Measurements from ENCODE around the gene KIAA1671. TPM values are rescaled to one million over a fixed set of nuclear protein-coding genes. Genes with fewer than 3 reads are reported as not detected.

The KIAA1671 gene
- total RNA-seq, 1 donor from 2014 or later: 43.7 TPM

DNA sequence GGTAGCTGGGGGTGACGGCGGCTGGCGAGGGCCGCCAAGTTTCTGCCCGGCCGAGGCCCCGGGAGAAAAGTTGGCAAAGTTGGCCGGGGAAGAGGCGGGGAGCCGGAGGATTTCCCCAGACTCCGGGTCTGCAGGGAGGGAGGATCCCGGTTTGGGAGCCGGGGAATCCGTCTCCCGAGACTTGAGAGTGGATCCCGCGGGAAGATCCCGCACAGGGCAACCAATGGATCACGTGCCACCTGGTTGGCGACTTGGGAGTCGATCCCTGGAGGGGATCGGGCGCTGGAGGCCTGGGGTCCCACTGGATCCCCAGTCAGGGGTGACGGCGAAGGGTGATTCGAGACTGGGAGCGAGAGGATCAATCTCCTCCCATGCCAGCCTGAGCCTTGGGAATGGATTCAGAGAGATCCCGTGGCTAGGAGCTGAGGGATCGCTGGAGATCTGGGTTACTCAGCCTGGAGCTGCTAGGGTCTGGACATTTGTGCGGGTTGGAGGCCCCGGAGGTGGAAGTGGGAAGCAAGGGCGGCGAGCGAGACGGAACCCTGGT lies 394 bp downstream of the KIAA1671 start:
- peak; percentile 57 for DNase-seq (ENCODE audit: low spot score)

DNA sequence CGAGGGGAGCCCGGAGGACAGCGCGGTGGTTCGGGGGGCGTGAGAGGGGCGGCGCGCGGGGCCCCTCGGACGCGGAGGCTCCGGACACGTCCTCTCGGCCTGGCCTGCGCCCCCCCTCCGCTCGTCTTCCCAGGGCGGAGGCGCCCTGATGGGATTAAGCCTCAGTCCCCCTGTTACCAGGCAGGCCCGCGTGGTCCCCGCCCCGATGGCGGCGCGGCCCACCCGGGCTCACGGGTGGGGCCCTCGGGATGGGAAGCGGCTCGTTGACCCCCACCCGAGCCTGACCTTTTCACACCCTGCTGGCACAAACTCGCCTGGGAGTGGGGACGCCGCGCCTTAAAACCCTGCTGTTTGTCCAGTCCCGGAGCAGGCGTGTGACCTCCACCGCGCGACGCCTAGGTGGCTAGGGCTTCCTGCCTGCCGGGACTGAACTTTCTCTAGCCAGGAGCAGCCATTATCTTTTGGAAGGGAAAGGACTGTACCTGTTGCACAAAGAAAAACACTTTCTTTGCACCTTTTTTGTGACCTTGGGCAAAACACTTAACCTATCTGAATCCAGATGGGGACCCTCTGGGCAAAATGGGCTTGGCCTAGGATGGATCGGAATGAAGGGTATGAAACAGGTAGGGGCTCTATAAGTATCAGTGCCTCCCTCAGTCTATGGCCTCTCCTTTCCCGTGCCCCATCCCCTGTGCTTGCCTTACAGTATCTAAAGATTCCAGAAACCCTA lies 1.0 kb downstream of the KIAA1671 start:
- no peak for DNase-seq (ENCODE audit: low spot score)

DNA sequence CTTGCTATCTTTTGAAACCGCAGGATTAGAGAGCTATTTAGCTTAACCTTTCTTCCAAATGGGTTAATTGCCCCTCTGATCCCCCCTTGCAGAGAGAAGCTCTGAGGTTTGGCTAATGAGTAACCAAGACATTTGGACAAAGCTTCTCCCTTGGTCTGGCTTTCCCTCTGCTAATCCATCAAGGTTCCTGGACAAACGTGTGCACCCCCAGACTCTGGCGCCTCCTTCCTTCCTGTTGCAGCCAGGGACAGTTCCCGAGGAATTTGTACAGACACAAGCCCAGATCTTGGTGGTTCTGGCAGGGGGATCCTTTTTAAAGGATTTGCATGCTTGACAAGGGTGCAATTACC lies 1.6 kb downstream of the KIAA1671 start:
- no peak for DNase-seq (ENCODE audit: low spot score)

DNA sequence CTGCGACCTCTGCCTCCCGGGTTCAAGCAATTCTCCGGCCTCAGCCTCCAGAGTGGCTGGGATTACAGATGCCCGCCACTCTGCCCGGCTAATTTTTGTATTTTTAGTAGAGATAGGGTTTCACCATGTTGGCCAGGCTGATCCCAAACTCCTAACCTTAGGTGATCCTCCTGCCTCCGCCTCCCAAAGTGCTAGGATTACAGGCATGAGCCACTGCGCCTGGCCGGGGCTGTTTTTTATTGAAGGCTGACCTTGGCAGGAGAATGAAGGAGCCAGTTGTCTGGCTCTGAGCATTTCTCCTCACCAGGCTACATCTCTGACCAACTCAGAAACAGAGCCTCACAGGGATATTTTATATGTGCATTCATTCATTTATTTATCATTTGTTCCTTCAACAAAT lies 2.3 kb downstream of the KIAA1671 start:
- DNase-seq (ENCODE audit: low spot score): no peak

DNA sequence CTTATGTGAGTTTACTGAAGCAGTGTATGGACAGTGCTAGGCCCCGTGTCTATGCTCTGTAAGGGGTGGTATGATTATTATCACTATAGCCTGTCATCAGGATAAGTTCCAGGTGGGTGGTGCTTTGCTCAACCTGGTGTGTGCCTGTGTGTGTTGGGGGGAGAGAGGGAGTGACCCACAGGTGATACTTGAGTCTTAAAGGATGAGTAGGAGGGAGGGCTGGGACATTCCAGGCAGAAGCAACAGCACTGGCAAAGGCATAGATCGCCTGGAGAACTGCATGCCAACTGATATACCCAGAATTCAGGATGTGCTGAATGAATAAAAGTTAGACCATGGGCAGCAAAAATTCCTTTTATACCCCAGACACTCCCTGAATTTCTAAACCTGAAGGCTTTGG lies 4.5 kb downstream of the KIAA1671 start:
- DNase-seq (ENCODE audit: low spot score): no peak

DNA sequence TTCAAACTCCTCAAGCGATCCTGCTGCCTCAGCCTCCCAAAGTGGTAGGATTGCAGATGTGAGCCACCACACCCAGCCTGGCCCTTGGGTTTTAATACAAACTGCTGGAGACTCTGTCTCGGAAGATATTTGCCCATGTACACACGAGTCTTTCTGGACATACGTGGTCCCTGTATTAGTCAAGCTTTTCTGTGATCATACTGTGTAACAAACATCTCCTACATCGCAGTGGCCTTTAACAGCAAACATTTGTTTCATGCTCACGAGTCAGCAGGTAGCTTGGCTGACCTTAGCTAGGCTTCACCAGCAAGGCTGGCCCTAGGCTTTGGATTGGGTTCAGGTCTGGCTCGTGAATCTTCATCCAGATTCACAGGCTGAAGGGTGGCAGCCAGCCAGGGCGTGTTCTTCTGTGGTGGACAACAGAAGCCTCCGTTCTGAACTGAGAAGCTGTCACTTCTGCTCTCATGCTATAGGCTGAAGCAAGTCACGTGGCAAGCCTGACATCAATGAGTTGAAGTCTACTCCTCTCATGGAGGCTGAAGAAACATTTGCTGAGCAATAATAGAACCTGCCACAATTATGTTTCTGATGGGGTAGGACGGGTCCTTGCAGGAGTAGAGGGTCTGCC lies 8.8 kb downstream of the KIAA1671 start:
- no peak for DNase-seq (ENCODE audit: low spot score)

DNA sequence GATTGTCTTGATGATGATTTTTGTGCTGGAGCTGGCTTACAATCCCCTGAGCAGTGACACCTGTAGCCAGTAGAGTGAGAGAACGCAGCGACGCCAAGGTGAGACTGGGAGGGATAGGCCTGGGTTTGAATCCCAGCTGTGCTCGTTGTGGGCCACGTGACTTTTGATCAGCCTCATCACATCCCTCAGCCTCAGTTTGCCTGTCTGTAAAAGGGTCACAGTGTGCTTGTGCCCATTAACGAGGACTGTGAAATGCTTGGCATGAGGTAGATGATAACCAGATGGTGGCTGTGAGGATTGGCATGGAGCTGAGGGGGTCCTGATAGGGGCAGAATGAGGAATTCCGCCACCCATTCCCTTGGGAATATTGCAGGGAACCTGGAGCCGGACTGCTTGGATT lies 9.6 kb downstream of the KIAA1671 start:
- DNase-seq (ENCODE audit: low spot score): no peak

DNA sequence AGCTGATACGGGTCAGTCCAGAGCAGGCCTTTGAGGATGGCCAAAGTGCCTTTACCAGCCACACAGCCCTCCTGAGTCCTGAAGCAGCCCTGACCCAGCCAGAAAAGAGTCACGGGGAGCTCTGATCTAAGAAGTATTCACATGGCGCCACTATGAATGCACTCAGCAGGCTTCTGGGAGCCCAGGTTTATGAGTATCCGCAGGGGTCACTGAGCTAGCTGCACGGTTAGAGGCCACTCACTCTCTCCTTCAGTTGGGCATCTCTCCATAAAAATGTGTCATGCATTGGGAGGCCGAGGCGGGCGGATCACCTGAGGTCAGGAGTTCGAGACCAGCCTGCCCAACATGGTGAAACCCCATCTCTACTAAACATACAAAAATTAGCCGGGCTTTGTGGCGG lies 10.3 kb downstream of the KIAA1671 start:
- DNase-seq (ENCODE audit: low spot score): no peak

DNA sequence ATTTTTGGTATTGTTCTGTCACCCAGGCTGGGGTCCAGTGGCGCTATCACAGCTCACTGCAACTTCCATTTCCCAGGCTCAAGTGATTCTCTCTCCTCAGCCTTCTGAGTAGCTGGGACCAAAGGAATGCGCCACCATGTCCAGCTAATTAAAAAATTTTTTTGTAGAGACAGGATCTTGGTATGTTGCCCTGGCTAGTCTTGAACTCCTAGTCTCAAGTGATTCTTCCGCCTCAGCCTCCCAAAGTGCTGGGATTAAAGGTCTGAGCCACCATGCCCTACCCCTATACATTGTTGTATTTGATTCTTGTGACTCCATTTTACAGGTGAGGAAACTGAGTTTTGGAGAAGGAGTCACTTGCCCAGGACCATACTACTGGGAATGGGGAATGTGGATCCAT lies 11.9 kb downstream of the KIAA1671 start:
- no peak for DNase-seq (ENCODE audit: low spot score)

DNA sequence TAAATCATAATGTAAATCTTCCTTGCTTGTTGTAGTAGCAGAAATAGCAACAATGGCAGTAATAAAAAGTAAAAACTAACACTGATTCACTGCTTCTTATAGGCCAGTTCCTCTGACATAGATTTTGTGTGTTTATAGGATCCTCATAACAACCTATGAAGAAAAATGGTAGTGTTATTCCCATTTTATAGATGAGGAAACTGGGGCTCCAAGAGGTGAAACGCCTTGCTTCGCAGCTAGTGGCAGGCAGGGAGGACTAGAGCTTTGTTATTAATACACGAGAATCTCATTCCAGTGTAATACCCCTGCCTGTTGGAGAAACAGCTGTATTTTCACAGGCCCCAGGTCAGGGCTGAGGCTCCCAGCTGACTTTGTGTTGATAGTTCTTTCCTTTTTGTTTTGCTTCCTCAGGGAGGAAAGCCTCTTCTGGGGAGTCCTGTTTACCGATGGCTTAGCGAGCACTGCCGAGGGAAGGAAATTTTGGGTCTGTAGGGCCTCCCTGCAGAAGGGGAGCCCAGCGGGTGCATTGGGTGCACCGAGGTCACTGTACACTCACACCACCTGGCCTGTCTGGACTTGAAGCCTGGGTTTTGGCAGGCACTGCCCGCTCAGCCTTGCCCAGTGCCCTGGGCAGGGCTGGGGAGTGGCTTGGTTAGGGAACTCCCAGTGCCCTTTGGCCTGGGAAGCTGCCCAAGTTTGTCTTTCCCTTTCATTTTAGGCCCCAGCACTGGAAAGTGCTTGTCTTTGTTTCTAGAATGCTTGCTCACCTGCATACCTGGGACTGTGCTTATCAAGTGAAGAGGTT lies 13.5 kb downstream of the KIAA1671 start:
- peak; percentile 75 for DNase-seq (ENCODE audit: low spot score)

DNA sequence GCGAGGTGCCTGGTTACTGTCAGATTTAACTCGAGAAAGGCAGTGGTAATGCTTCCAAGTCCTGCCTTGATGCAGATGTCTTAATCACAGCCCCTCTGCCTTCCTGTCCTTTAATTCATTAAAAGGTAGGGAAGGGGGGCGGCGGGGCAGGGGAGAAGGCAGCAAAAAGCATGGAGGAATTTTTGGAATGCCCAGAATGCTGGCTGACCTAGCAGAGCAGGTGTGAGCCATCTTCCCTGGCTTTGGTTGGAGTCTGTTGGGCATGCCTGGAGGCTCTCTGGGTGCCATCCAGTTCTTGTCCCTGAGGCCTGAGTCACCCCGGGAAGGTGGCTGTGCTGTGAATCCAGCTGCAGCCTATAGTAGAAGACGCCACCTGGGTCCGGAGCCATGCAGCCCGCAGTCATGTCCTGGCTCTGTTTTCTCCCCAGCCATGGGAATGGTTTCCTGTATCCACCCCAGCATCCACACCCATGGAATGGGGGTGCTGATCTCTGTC lies 15.6 kb downstream of the KIAA1671 start:
- DNase-seq (ENCODE audit: low spot score): no peak

DNA sequence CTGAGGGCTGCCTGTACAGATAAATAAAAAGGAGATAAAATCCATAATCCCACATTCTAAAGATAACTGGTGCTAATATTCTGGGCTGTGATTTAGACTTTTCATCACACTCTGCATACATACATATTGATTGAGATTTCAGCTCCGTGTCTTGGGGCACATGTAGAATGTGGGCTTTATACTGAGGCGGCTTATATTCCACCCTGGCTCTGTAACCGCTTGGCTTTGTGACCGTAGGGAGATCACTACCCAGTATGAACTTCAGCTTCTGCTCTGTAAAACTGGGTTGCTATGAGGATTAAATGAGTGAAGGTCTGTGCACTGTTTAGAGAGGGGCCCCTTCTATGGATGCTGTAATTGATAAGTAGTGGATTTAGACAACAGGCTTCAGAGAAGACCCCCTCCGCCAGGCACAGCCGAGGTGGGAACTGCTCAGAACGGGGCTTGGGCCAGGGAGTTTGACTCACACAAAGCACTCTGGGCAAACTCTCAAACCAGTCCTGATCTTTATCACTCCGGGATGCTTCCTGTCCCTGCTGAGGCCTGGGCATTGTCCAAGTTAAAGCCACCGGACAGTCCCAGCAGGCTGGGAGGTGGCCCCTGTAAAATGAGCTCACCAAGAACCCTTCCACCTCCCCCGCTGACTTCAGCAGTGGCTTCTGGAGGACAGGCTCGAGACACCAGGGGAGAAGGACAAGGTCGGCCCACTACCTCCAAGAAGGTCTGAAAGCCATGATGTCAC lies 17.2 kb downstream of the KIAA1671 start:
- peak; percentile 73 for DNase-seq (ENCODE audit: low spot score)

DNA sequence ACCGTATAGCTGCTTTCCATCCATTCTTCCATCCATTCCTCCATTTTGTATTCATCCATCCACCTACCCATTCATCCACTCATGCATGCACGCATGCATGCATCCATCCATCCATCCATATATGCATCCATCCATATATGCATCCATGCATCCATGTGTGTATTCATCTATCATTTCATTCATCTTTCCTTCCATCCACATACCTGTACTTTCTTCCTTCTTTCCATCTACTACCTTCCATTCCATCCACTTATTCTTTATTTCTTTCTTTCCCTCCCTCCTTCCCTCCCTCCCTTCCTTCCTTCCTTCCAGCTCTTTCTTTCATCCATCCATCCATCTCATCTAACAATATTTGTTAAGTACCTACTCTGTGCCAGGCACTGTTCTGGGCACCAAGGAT lies 19.9 kb downstream of the KIAA1671 start:
- no peak for DNase-seq (ENCODE audit: low spot score)

DNA sequence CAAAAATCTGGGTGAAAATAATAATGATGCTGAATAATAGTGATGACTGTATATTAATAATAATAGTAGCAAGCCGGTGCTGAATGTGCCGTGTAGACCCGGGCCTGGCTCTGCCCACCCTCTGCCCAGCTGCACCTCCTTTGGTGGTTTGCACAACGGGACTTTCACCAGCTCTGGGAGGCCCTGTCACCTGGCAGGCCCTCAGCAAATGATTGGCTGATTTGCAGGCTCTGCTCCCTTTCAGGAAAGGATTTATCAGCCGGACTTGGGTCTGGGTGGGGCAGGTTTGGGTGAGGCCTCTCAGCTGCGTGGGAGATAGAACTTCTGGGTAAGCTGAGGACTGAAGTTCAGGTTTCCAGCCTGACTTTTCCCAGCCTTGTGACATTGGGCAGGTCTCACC lies 21.4 kb downstream of the KIAA1671 start:
- no peak for DNase-seq (ENCODE audit: low spot score)

DNA sequence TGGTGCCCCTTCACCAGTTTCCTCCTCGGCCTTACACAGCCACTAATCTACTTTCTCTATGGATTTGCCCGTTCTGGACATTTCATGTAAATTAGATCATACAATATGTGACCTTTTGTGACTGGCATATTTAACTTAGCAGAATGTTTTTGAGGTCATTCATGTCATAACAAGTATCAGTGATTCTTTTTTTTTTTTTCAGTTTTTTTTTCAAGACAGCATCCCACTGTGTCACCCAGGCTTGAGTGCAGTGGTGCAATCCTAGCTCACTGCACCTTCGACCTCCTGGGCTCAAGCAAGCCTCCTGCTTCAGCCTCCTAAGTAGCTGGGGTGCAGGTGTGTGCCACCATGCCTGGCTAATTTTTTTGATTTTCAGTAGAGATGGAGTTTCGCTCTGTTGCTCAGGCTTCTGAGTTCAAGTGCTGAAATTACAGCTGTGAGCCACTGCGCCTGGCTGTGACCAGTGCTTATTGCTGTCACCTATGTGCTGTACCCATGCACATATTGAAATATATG lies 22.7 kb downstream of the KIAA1671 start:
- no peak for DNase-seq (ENCODE audit: low spot score)

DNA sequence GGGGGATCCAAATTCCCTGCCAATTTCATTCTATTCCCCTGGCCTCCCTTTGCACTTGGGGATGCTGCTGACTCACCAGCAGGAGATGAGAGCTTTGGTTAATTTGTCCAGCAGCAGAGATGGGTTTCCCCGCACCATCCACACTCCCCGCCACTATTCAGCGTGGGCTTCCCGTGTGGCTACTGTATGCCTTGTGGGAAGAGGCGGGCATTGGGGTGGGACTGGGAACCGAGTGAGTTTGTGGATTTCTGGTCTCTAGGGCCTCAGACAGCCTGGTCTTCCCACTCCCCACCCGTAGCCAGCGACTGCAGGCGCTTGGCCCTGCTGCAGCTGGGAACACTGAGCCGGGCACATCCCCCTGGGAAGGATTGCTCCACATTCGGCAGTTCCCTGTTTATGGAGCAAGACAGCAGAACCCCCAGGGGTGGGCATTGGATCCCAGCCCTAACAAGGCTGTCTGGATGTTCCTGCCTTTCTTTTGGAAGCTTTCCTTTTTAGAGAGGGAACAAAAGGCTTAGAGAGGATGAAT lies 23.4 kb downstream of the KIAA1671 start:
- DNase-seq (ENCODE audit: low spot score): no peak

DNA sequence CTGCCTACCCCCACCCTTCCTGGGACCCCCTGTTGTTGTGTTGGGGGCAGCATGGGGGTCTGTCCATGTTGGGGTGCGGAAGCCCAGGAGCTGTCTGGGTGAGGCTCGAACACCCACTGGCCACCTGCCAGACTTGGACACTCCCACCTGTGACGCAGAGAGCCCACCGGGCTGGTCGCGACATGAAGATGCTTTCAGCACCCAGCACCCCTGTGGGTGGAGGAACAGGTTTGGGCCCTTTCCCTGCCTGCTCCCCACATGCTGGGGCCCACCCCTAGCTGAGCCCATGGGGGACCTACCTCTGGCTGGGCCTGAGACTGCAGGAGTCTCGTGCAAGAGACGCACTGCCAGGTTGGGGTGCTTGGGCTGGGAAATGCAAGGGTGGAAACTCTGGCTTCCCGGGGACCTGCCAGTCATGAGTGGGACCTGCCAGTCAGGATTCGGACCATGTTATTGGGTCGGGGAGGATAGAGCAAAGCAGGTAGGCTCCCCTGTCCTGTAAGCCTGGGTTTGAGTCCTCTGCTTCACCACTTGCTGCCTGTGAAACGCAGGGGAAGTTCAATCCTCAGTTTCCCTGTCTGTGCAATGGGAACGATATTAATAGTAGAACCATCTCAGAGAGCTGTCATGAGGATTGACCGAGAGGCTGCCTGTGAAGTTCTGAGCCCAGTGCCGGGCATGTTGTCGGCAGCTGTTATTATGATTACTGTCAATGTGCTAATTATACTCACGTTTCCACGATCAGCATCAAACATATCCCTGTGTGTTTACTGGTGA lies 24.1 kb downstream of the KIAA1671 start:
- peak; percentile 74 for DNase-seq (ENCODE audit: low spot score)

DNA sequence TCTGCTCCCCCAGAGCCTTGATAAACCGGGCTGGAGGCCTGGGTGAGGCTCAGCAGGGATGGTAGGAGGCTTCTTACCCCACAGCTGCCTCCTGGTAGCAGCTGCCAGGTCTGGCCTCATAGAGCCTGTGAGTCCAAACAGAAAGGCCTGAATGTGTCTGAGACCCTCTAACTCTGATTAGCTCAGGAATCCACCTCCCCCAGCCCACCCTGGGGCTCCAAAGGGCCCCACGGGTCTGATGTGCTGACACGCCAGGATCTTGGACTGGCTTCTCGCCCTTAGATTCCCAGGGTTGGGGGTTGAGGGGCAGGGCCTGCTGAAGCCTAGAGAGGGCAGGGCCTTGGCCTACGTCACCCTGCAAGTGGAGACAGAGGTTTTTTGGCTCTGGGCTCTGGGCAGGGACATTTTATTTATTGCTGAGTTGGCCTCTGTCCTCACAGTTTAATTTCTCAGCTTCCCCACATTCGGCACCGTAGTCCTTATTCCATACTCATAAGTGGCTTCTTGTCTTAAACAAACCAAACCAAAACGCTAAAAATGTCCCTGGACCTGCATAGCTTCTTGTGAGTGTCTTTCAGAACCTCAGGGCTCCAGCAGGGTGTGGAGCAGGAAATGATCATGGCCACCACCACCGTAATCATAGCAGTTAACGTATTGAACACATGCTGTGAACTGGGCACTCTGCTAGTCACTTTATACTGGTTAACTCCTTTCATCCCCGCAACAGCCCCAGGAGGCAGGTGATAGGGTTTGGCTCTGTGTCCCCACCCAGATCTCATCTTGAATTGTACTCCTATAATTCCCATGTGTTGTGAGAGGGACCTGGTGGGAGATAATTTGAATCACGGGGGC lies 25.1 kb downstream of the KIAA1671 start:
- DNase-seq (ENCODE audit: low spot score): peak; percentile 71

DNA sequence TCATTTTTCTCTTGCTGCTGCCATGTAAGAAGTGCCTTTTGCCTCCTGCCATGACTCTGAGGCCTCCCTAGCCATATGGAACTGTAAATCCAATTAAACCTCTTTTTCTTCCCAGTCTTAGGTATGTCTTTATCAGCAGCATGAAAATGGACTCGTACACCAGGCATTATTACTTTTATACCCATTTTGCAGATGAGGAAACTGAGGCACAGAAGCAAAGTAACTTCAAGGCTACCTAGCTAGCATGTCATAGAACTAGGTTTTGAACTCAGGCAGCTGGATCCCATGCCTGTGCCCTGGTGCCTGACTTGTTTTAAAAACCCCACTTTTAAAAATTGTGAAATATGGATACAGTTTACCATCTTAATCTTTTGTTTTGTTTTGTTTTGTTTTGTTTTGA lies 25.8 kb downstream of the KIAA1671 start:
- DNase-seq (ENCODE audit: low spot score): no peak

DNA sequence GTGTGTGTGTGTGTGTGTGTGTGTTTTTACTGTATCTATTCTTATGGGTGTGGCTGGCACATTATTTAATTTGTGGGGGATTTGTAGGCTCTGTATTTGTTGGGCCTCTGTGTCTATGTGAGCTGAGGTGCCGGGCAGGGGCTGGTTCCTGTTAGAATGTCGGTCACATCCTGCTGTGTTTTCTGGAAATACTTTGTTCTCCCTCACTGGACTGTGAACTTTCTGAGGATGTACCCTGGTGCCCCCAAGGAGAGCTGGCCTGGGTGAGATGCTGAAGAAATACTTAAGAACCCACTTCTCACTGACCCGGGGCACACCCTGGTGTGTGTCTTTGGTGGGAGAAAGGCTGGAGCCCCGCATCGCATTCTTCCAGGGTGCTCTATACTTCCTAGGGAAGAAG lies 28.6 kb downstream of the KIAA1671 start:
- DNase-seq (ENCODE audit: low spot score): no peak
